ENCODE data around the gene FHAD1. TPM values are rescaled to one million over a fixed set of nuclear protein-coding genes. Genes with fewer than 3 reads are reported as not detected.
"Not testable (repeated sequence)": the region's sequence is repeated elsewhere in the genome, so short reads cannot be mapped to it uniquely, and the experiment has no call there.

FHAD1 gene
- total RNA-seq, 1 experiment from 2014 or later, result 2.0 TPM

DNA sequence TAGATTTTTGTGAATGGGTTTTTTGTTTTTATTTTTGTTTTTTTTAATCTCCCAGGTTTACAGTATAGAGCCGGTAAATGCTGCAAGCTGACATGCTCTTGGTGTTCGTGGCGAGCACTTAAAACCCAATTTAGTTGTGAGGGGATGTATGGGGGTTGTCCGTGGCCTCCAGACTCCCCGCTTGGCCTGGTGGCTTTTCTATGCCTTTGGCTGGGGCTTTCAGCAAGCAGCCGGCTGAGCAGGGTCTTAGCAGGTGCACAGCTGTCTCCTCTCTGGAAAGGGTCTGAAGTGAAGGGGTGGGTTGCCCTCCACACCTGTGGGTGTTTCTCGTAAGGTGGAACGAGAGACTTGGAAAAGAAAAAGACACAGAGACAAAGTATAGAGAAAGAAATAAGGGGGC, 131.7 kb downstream of the FHAD1 start:
- DNase-seq (ENCODE audit: low spot score), result no peak
- CTCF ChIA-PET, result no interaction called here
- Histone ChIP-seq H3K36me3 (ENCODE audit: insufficient read depth, low read length, poor library complexity, severe bottlenecking) (no peaks in the 10 kb centered on the region), H3K27me3 (replicated peaks; ENCODE audit: insufficient read depth, low read depth, low read length, poor library complexity) (no peaks in the 10 kb centered on the region), H3K27ac (ENCODE audit: low read depth, low read length, poor library complexity, severe bottlenecking) (no peak overlapping the region), H3K4me3 (ENCODE audit: low read depth, low read length, poor library complexity, severe bottlenecking) (no peak overlapping the region), H3K9me3 (ENCODE audit: low read depth, low read length, poor library complexity, severe bottlenecking) (no peaks in the 10 kb centered on the region), H3K4me1 (ENCODE audit: insufficient read depth, low read length, poor library complexity, severe bottlenecking) (no peaks in the 10 kb centered on the region)
- intact Hi-C loops (cut with micrococcal nuclease; ENCODE audit: unreplicated experiment), result no loop called here
- no peak for TF ChIP-seq CTCF (conservative IDR thresholded peaks at IDR 0.05; ENCODE audit: low read depth, low read length)
- no peak for TF ChIP-seq EZH2 (IDR thresholded peaks at IDR 0.05; ENCODE audit: borderline replicate concordance, low read depth, low read length, poor library complexity, severe bottlenecking)
- POLR2A ChIA-PET (ENCODE audit: low non-redundant PET), result no interaction called here
- BruUV-seq (replicated peaks), result no TSS peak

- CTCF ChIA-PET; POLR2A ChIA-PET (ENCODE audit: low non-redundant PET): not testable (repeated sequence)
Measured at GRCh38 chr1:15379151-15379550, 132.1 kb downstream of the FHAD1 start.

GRCh38 chr1:15380601-15381508, 133.8 kb downstream of the FHAD1 start:
- no peak for DNase-seq (ENCODE audit: low spot score)
- TF ChIP-seq EZH2 (IDR thresholded peaks at IDR 0.05; ENCODE audit: borderline replicate concordance, low read depth, low read length, poor library complexity, severe bottlenecking) (no peak), CTCF (conservative IDR thresholded peaks at IDR 0.05; ENCODE audit: low read depth, low read length) (no peak)
- H3K4me1 ChIP-seq (ENCODE audit: insufficient read depth, low read length, poor library complexity, severe bottlenecking), result peaks cover 3% of the 10 kb centered on the region
- intact Hi-C loops (cut with micrococcal nuclease; ENCODE audit: unreplicated experiment), result no loop called here
- no peaks in the 10 kb centered on the region for H3K9me3 ChIP-seq (ENCODE audit: low read depth, low read length, poor library complexity, severe bottlenecking)
- BruUV-seq (replicated peaks), result no TSS peak
- no peak overlapping the region for H3K4me3 ChIP-seq (ENCODE audit: low read depth, low read length, poor library complexity, severe bottlenecking)
- no peaks in the 10 kb centered on the region for H3K27me3 ChIP-seq (replicated peaks; ENCODE audit: insufficient read depth, low read depth, low read length, poor library complexity)
- ChIA-PET CTCF (no interaction called here), POLR2A (ENCODE audit: low non-redundant PET) (no interaction called here)
- no peak overlapping the region for H3K27ac ChIP-seq (ENCODE audit: low read depth, low read length, poor library complexity, severe bottlenecking)
- H3K36me3 ChIP-seq (ENCODE audit: insufficient read depth, low read length, poor library complexity, severe bottlenecking), result no peaks in the 10 kb centered on the region

More at GRCh38 chr1:15379151-15379550, 132.1 kb downstream of the FHAD1 start:
- H3K27me3 ChIP-seq (replicated peaks; ENCODE audit: insufficient read depth, low read depth, low read length, poor library complexity); H3K9me3 ChIP-seq (ENCODE audit: low read depth, low read length, poor library complexity, severe bottlenecking); H3K4me3 ChIP-seq (ENCODE audit: low read depth, low read length, poor library complexity, severe bottlenecking); DNase-seq (ENCODE audit: low spot score); H3K4me1 ChIP-seq (ENCODE audit: insufficient read depth, low read length, poor library complexity, severe bottlenecking); H3K36me3 ChIP-seq (ENCODE audit: insufficient read depth, low read length, poor library complexity, severe bottlenecking); H3K27ac ChIP-seq (ENCODE audit: low read depth, low read length, poor library complexity, severe bottlenecking); intact Hi-C loops (cut with micrococcal nuclease; ENCODE audit: unreplicated experiment); BruUV-seq (replicated peaks): not testable (repeated sequence)

DNA sequence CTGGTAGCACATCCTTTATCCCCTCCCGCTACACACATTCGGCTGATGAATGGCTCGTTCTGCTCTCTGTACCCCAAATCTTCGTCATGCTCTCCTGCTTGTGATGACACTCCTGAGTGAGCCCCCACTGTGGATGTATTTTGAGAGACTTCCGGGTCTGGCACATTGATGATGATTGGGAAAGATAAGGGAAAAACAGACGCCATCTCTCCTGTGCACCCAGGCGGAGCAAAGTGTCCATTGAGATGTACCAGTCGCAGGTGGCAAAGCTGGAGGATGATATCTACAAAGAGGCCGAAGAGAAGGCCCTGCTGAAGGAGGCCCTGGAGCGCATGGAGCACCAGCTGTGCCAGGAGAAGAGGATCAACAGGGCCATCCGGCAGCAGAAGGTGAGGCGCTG, 134.8 kb downstream of the FHAD1 start:
- no TSS peak for BruUV-seq (replicated peaks)
- no peaks in the 10 kb centered on the region for H3K36me3 ChIP-seq (ENCODE audit: insufficient read depth, low read length, poor library complexity, severe bottlenecking)
- DNase-seq (ENCODE audit: low spot score), result no peak
- H3K4me3 ChIP-seq (ENCODE audit: low read depth, low read length, poor library complexity, severe bottlenecking), result no peak overlapping the region
- ChIA-PET POLR2A (ENCODE audit: low non-redundant PET) (no interaction called here), CTCF (no interaction called here)
- intact Hi-C loops (cut with micrococcal nuclease; ENCODE audit: unreplicated experiment), result no loop called here
- H3K9me3 ChIP-seq (ENCODE audit: low read depth, low read length, poor library complexity, severe bottlenecking), result no peaks in the 10 kb centered on the region
- TF ChIP-seq CTCF (conservative IDR thresholded peaks at IDR 0.05; ENCODE audit: low read depth, low read length) (no peak), EZH2 (IDR thresholded peaks at IDR 0.05; ENCODE audit: borderline replicate concordance, low read depth, low read length, poor library complexity, severe bottlenecking) (no peak)
- H3K27me3 ChIP-seq (replicated peaks; ENCODE audit: insufficient read depth, low read depth, low read length, poor library complexity), result no peaks in the 10 kb centered on the region
- H3K27ac ChIP-seq (ENCODE audit: low read depth, low read length, poor library complexity, severe bottlenecking), result no peak overlapping the region
- H3K4me1 ChIP-seq (ENCODE audit: insufficient read depth, low read length, poor library complexity, severe bottlenecking), result peaks cover 3% of the 10 kb centered on the region
